ENCODE measurements around the gene GUCY1A1.

GRCh38 chr4:155687380-155687982, 20.8 kb downstream of the GUCY1A1 start:
- TF ChIP-seq CTCF (IDR thresholded peaks at IDR 0.05), result no peak
- no peak for TF ChIP-seq POLR2A (IDR thresholded peaks at IDR 0.05)
